Transverse colon (tissue), 3 donors: Measurements from ENCODE around the gene WFIKKN2.
A peak's percentile ranks its signal among the peaks of the same experiment; 100 is the strongest.

ENCODE experiments used
- EP300 ChIP-seq: sonication (generic); formaldehyde crosslinking; IDR thresholded peaks from one replicate; pipeline ENCODE4 v1.6.1; 2017; ENCODE audit warnings: antibody characterized with exemption, low read depth
- TF ChIP-seq, protein P1 (sequence below), 5 experiments: fragments of 200-600 bp in 3 of 5; fragments of 450-650 bp in 2 of 5; sonication (generic) in 3 of 5; IDR thresholded peaks; 1 replicate in 2 of 5; 2 replicates in 3 of 5; pipeline ENCODE4 v1.5.1; 2016 to 2017; ENCODE audit warnings: antibody characterized with exemption in 5 of 5, inconsistent platforms in 3 of 5, mild to moderate bottlenecking in 2 of 5, moderate library complexity in 1 of 5

DNA sequence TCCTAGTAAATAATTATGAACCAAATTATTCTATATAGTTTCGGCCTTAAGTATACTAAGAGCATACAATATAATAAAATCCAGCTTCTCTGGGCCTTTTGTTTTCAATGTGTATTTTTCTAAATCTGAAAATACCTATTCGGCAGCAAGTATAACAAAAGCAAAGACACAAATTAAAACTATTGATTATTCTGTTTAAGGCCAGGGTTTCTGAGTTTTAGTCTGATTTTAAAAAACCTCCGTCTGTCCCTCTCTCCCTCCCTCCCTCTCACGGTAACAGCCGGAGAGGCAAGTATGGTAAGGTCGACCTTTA, 29.3 kb downstream of the WFIKKN2 start:
- TF ChIP-seq EP300, result no peak
- TF ChIP-seq, protein P1, sequence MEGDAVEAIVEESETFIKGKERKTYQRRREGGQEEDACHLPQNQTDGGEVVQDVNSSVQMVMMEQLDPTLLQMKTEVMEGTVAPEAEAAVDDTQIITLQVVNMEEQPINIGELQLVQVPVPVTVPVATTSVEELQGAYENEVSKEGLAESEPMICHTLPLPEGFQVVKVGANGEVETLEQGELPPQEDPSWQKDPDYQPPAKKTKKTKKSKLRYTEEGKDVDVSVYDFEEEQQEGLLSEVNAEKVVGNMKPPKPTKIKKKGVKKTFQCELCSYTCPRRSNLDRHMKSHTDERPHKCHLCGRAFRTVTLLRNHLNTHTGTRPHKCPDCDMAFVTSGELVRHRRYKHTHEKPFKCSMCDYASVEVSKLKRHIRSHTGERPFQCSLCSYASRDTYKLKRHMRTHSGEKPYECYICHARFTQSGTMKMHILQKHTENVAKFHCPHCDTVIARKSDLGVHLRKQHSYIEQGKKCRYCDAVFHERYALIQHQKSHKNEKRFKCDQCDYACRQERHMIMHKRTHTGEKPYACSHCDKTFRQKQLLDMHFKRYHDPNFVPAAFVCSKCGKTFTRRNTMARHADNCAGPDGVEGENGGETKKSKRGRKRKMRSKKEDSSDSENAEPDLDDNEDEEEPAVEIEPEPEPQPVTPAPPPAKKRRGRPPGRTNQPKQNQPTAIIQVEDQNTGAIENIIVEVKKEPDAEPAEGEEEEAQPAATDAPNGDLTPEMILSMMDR (IDR thresholded peaks at IDR 0.05), result peak in 2 of 5 experiments; percentile 11 to 27
